Kidney (tissue), 14 donors: Measurements from ENCODE around the gene RANGRF. TPM values are rescaled to one million over a fixed set of nuclear protein-coding genes. Genes with fewer than 3 reads are reported as not detected.

Experiments used
- DNase-seq, 5 donors: peaks; one replicate each; pipeline ENCODE4 v3.0.0-alpha.2; 2013 to 2020
- FAIRE-seq: peaks from 2 replicates; lab custom pipeline; 2012; peaks lifted over from hg19 to GRCh38; lab: Jason Lieb, UNC
- H3K27ac ChIP-seq, 2 donors: one replicate each; pipeline ENCODE4 v1.7.0; 2013; ENCODE audit warnings: low read depth in 2 of 2, low read length in 2 of 2, inconsistent platforms in 1 of 2
- H3K27me3 ChIP-seq: one replicate; pipeline ENCODE4 v1.7.1; 2013; ENCODE audit warnings: low read length, inconsistent platforms; ENCODE audit not compliant: control insufficient read depth, insufficient read depth
- H3K36me3 ChIP-seq, 3 donors: one replicate each; pipeline versions ENCODE4 v1.7.0 to v1.7.1; 2013; ENCODE audit warnings: low read length in 3 of 3, control low read depth in 1 of 3, inconsistent platforms in 1 of 3; ENCODE audit not compliant: insufficient read depth in 3 of 3, control insufficient read depth in 2 of 3
- H3K4me1 ChIP-seq, 3 donors: one replicate each; pipeline versions ENCODE4 v1.7.0 to v1.7.1; 2013; ENCODE audit warnings: low read length in 3 of 3, inconsistent platforms in 1 of 3, low read depth in 1 of 3; ENCODE audit not compliant: control insufficient read depth in 2 of 3, insufficient read depth in 2 of 3
- H3K4me3 ChIP-seq, 3 donors: one replicate each; pipeline versions ENCODE4 v1.7.0 to v1.8.1; 2013; ENCODE audit warnings: low read length in 3 of 3, control low read depth in 1 of 3, inconsistent platforms in 1 of 3
- H3K9ac ChIP-seq, 3 donors: one replicate each; pipeline versions ENCODE4 v1.7.0 to v1.7.1; 2013; ENCODE audit warnings: low read length in 3 of 3, control low read depth in 1 of 3, inconsistent platforms in 1 of 3
- H3K9me3 ChIP-seq, 3 donors: one replicate each; pipeline versions ENCODE4 v1.7.0 to v1.7.1; 2013; ENCODE audit warnings: low read length in 3 of 3, control low read depth in 1 of 3, inconsistent platforms in 1 of 3; ENCODE audit not compliant: control insufficient read depth in 2 of 3, insufficient read depth in 1 of 3
- intact Hi-C: fragments of 100-400 bp; cut with DNase I; formaldehyde crosslinking; loops from one replicate; pipeline ENCODE4 v1.11.1; 2022
- polyA plus RNA-seq: library from polyadenylated mRNA; stranded (reverse); fragments of 350-450 nt; fragmentation: Illumina TruSeq; extraction: RNeasy Lipid Tissue Mini Kit (QIAGEN cat#74804); gene quantifications from one replicate; pipeline ENCODE4 v1.2.3, GENCODE V29; 2014; ENCODE audit warnings: low read depth, low replicate concordance; ENCODE audit not compliant: insufficient read depth
- total RNA-seq: library from RNA; stranded (reverse); fragmentation: NEBNext Ultra II Directional; extraction: Animal tissue kit (Norgen Biotek cat#: 25700); gene quantifications from one replicate; pipeline ENCODE4 v1.2.1, GENCODE V29; 2021
- TF ChIP-seq, protein P1 (sequence below): IDR thresholded peaks from 3 replicates; pipeline ENCODE4 v1.5.1; 2012; ENCODE audit warnings: mild to moderate bottlenecking, moderate library complexity, borderline replicate concordance; ENCODE audit not compliant: insufficient read depth; ENCODE audit errors: extremely low read depth
- donor health status: control.
- donor health status: control.
- donor health status: control.
- donor health status: control.
- donor health status: control.
- donor health status: DM: yes; HTN: yes; CAD: no.
- donor health status: Normal renal cell carcinoma (clear cell type).

Gene RANGRF
- total and polyA plus RNA-seq, 2 donors from 2014 or later = 20.1 to 91.8 TPM

DNA sequence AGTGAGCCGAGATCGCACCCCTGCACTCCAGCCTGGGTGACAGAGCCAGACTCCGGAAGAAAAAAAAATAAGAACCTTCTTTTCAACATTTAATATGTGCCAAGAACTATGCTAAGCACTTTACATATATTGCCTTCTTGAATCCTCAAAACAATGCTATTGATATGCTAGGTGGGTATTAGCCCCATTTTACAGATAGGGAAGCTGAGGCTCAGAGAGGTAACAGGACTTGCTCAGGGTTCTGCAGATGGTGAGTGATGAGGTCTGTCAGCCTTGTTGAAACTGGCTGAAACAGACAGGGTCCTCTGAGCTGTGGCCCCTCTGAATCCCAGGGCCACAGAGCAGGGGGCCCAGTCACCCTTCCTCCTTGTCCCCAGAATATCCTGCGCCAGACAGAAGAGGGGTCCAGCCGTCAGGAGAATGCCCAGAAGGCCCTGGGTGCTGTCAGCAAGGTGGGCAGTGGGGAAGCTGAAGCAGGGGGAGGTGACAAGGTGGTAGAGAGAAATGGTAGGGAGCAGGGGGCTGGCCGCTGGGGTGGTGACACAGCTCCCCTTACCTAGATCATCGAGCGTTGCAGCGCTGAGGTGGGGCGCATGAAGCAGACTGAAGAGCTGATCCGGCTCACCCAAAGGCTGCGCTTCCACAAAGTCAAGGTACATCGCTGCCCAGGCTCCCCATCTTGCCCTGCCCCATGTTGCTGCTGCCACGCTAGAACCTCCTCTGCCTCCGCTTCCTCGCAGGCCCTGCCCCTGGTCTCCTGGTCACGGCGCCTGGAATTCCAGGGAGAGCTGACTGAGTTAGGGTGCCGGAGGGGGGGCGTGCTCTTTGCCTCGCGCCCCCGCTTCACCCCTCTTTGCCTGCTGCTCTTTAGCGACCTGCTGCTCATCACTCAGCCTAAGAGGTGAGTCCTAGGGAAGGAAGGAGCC lies 29.8 kb downstream of the RANGRF start:
- Histone ChIP-seq H3K4me3 (no peak overlapping the region), H3K36me3 (no peaks in the 10 kb centered on the region), H3K9ac (no peak overlapping the region), H3K27me3 (peaks cover 17% of the 10 kb centered on the region), H3K4me1 (peaks cover 0 to 4% (median 0%) of the 10 kb centered on the region in 3 donors), H3K27ac (no peak overlapping the region), H3K9me3 (no peaks in the 10 kb centered on the region)
- intact Hi-C loops = no loop called here
- DNase-seq (no peak), FAIRE-seq (no peak)
- TF ChIP-seq, protein P1, sequence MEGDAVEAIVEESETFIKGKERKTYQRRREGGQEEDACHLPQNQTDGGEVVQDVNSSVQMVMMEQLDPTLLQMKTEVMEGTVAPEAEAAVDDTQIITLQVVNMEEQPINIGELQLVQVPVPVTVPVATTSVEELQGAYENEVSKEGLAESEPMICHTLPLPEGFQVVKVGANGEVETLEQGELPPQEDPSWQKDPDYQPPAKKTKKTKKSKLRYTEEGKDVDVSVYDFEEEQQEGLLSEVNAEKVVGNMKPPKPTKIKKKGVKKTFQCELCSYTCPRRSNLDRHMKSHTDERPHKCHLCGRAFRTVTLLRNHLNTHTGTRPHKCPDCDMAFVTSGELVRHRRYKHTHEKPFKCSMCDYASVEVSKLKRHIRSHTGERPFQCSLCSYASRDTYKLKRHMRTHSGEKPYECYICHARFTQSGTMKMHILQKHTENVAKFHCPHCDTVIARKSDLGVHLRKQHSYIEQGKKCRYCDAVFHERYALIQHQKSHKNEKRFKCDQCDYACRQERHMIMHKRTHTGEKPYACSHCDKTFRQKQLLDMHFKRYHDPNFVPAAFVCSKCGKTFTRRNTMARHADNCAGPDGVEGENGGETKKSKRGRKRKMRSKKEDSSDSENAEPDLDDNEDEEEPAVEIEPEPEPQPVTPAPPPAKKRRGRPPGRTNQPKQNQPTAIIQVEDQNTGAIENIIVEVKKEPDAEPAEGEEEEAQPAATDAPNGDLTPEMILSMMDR = no peak

- FAIRE-seq (no peak), DNase-seq (no peak)
- peaks cover 0 to 3% (median 0%) of the 10 kb centered on the region in 3 donors for H3K4me1 ChIP-seq
- no peaks in the 10 kb centered on the region for H3K9me3 ChIP-seq
- no peak overlapping the region for H3K9ac ChIP-seq
- H3K4me3 ChIP-seq = no peak overlapping the region
- TF ChIP-seq, protein P1 = no peak
- H3K27me3 ChIP-seq = peaks cover 9% of the 10 kb centered on the region
- intact Hi-C loops = no loop called here
- H3K36me3 ChIP-seq = no peaks in the 10 kb centered on the region
- no peak overlapping the region for H3K27ac ChIP-seq
These were observed 31.8 kb downstream of the RANGRF start for GRCh38 chr17:8320262-8320661.

- H3K27me3 ChIP-seq = peaks cover 3% of the 10 kb centered on the region
- no peak overlapping the region for H3K27ac ChIP-seq
- H3K36me3 ChIP-seq = no peaks in the 10 kb centered on the region
- intact Hi-C loops = no loop called here
- H3K4me1 ChIP-seq = peaks cover 0 to 3% (median 0%) of the 10 kb centered on the region in 3 donors
- H3K9ac ChIP-seq = no peak overlapping the region
- FAIRE-seq (no peak), DNase-seq (no peak)
- H3K9me3 ChIP-seq = no peaks in the 10 kb centered on the region
- H3K4me3 ChIP-seq = no peak overlapping the region
- TF ChIP-seq, protein P1 = no peak
These were observed 32.5 kb downstream of the RANGRF start for GRCh38 chr17:8320990-8321389.
